Measurements from ENCODE around the gene NOL9. TPM values are rescaled to one million over a fixed set of nuclear protein-coding genes. Genes with fewer than 3 reads are reported as not detected.

NOL9 gene
- total and polyA plus RNA-seq, 9 of the 15 experiments (the other 6 are each of a cell fraction or from before 2014, with no cell fraction given): 5.6 to 76.5 (median 47.3) TPM

- TF ChIP-seq CTCF (IDR thresholded peaks at IDR 0.05 in 2 of 3, conservative IDR thresholded peaks at IDR 0.05 in 1 of 3; ENCODE audit: insufficient read depth in 2 of 3, low read depth in 1 of 3, low read length in 3 of 3) (peak; percentile 96 to 98 (median 98)), TEAD2 (tag; IDR thresholded peaks at IDR 0.05) (no peak), KHSRP (IDR thresholded peaks at IDR 0.05) (no peak), ZNF165 (CRISPR knock-in tag; IDR thresholded peaks at IDR 0.05; ENCODE audit: borderline replicate concordance) (no peak; the same call in 1 of the 2 replicates), ZSCAN29 (IDR thresholded peaks at IDR 0.05) (peak; percentile 78), CREBBP (IDR thresholded peaks at IDR 0.05; ENCODE audit: low read depth, low read length) (no peak), ZNF24 (IDR thresholded peaks at IDR 0.05) (no peak), PTRF (tag; IDR thresholded peaks at IDR 0.05) (no peak), ZC3H8 (IDR thresholded peaks at IDR 0.05) (no peak), SIN3B (IDR thresholded peaks at IDR 0.05; ENCODE audit: low read depth) (peak; percentile 100), CBX5 (IDR thresholded peaks at IDR 0.05; ENCODE audit: borderline replicate concordance, low read depth) (no peak), FOXM1 (IDR thresholded peaks at IDR 0.05; ENCODE audit: low read depth) (no peak; the same call in 1 of the 2 replicates), FOXM1 (CRISPR knock-in tag; IDR thresholded peaks at IDR 0.05; ENCODE audit: low read depth) (peak; percentile 94), RUNX1 (IDR thresholded peaks at IDR 0.05; ENCODE audit: low read depth) (peak; percentile 51; the same call in 1 of the 2 replicates), HEY1 (CRISPR knock-in tag; IDR thresholded peaks at IDR 0.05; ENCODE audit: borderline replicate concordance) (no peak), ZNF764 (CRISPR knock-in tag; IDR thresholded peaks at IDR 0.05; ENCODE audit: low read depth) (no peak), HDAC1 (IDR thresholded peaks at IDR 0.05) (peak in 1 of 2 experiments; percentile 77; a peak in 2 of 4 replicates), HNRNPLL (IDR thresholded peaks at IDR 0.05; ENCODE audit: low read depth, low read length, poor library complexity, severe bottlenecking) (peak; percentile 94), NCOA4 (IDR thresholded peaks at IDR 0.05; ENCODE audit: partially characterized antibody) (no peak), CBX1 (IDR thresholded peaks at IDR 0.05; ENCODE audit: low read depth) (peak; percentile 63)
- TF ChIP-seq, protein P1, sequence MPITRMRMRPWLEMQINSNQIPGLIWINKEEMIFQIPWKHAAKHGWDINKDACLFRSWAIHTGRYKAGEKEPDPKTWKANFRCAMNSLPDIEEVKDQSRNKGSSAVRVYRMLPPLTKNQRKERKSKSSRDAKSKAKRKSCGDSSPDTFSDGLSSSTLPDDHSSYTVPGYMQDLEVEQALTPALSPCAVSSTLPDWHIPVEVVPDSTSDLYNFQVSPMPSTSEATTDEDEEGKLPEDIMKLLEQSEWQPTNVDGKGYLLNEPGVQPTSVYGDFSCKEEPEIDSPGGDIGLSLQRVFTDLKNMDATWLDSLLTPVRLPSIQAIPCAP (CRISPR knock-in tag; IDR thresholded peaks at IDR 0.05; ENCODE audit: borderline replicate concordance): no peak
- TF ChIP-seq, protein P2, sequence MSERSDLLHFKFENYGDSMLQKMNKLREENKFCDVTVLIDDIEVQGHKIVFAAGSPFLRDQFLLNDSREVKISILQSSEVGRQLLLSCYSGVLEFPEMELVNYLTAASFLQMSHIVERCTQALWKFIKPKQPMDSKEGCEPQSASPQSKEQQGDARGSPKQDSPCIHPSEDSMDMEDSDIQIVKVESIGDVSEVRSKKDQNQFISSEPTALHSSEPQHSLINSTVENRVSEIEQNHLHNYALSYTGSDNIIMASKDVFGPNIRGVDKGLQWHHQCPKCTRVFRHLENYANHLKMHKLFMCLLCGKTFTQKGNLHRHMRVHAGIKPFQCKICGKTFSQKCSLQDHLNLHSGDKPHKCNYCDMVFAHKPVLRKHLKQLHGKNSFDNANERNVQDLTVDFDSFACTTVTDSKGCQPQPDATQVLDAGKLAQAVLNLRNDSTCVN (CRISPR knock-in tag; IDR thresholded peaks at IDR 0.05): no peak
- TF ChIP-seq, protein P3, sequence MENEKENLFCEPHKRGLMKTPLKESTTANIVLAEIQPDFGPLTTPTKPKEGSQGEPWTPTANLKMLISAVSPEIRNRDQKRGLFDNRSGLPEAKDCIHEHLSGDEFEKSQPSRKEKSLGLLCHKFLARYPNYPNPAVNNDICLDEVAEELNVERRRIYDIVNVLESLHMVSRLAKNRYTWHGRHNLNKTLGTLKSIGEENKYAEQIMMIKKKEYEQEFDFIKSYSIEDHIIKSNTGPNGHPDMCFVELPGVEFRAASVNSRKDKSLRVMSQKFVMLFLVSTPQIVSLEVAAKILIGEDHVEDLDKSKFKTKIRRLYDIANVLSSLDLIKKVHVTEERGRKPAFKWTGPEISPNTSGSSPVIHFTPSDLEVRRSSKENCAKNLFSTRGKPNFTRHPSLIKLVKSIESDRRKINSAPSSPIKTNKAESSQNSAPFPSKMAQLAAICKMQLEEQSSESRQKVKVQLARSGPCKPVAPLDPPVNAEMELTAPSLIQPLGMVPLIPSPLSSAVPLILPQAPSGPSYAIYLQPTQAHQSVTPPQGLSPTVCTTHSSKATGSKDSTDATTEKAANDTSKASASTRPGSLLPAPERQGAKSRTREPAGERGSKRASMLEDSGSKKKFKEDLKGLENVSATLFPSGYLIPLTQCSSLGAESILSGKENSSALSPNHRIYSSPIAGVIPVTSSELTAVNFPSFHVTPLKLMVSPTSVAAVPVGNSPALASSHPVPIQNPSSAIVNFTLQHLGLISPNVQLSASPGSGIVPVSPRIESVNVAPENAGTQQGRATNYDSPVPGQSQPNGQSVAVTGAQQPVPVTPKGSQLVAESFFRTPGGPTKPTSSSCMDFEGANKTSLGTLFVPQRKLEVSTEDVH (IDR thresholded peaks at IDR 0.05; ENCODE audit: low read depth, partially characterized antibody): peak; percentile 27
These were observed at the start of gene NOL9 (continued) for GRCh38 chr1:6554031-6554906.
